Osteocyte (in vitro differentiated cells): ENCODE data around the gene RAB29. TPM values are rescaled to one million over a fixed set of nuclear protein-coding genes. Genes with fewer than 3 reads are reported as not detected.

ENCODE experiments used
- DNase-seq: peaks from one replicate; pipeline ENCODE4 v3.0.0; 2021; ENCODE audit warnings: mixed read lengths; ENCODE audit not compliant: unreplicated experiment; ENCODE audit errors: extremely low spot score
- H3K27ac Mint-ChIP-seq: one replicate; pipeline ENCODE4 v1.8.0; 2021; ENCODE audit warnings: mild to moderate bottlenecking, mixed read lengths; ENCODE audit not compliant: unreplicated experiment
- H3K27me3 Mint-ChIP-seq: one replicate; pipeline ENCODE4 v1.8.0; 2021; ENCODE audit warnings: mixed read lengths; ENCODE audit not compliant: unreplicated experiment
- H3K36me3 Mint-ChIP-seq: one replicate; pipeline ENCODE4 v1.8.0; 2021; ENCODE audit warnings: mixed read lengths; ENCODE audit not compliant: unreplicated experiment
- H3K4me1 Mint-ChIP-seq: one replicate; pipeline ENCODE4 v1.8.0; 2021; ENCODE audit warnings: mixed read lengths; ENCODE audit not compliant: unreplicated experiment
- H3K4me3 Mint-ChIP-seq: one replicate; pipeline ENCODE4 v1.8.0; 2021; ENCODE audit warnings: mild to moderate bottlenecking, moderate library complexity, mixed read lengths; ENCODE audit not compliant: unreplicated experiment
- H3K9me3 Mint-ChIP-seq: one replicate; pipeline ENCODE4 v1.8.0; 2021; ENCODE audit warnings: mixed read lengths; ENCODE audit not compliant: unreplicated experiment
- CTCF ChIP-seq: fragments of 200-600 bp; sonication (generic); IDR thresholded peaks from 2 replicates; pipeline ENCODE4 v1.5.0; 2021; ENCODE audit warnings: antibody characterized with exemption, mild to moderate bottlenecking, moderate library complexity
- total RNA-seq: library from RNA; stranded (reverse); gene quantifications from 2 replicates; pipeline ENCODE4 v1.2.1, GENCODE V29; 2021

Gene RAB29
- total RNA-seq, 1 donor from 2014 or later, result 32.0 TPM

GRCh38 chr1:205739348-205740160, 35.7 kb downstream of the RAB29 start:
- no peak for DNase-seq
- no peaks in the 10 kb centered on the region for H3K27me3 Mint-ChIP-seq
- no peaks in the 10 kb centered on the region for H3K9me3 Mint-ChIP-seq
- H3K4me1 Mint-ChIP-seq, result peaks cover 30% of the 10 kb centered on the region
- H3K36me3 Mint-ChIP-seq, result peaks cover 7% of the 10 kb centered on the region
- peak overlapping the region; percentile 74 for H3K27ac Mint-ChIP-seq
- H3K4me3 Mint-ChIP-seq, result no peak overlapping the region
- TF ChIP-seq CTCF, result peak; percentile 35

DNA sequence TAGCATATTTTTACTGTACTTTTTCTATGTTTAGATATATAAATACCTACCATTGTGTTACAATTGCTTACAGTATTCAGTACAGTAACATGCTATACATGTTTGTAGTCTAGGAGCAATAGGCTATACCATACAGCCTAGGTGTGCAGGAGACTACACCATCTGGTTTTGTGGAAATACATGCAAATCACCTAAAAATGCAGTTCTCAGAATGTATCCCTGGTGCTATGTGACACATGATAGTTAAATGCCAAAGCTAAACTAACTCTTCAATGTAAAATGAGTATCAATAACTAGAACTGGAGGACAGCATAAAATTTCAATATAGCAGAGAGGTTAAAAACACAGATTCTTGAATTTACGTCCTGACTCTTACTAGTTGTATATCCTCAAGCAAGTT, 40.1 kb downstream of the RAB29 start:
- H3K27ac Mint-ChIP-seq, result no peak overlapping the region
- TF ChIP-seq CTCF, result no peak
- no peak for DNase-seq
- H3K36me3 Mint-ChIP-seq, result peaks cover 13% of the 10 kb centered on the region
- no peak overlapping the region for H3K4me3 Mint-ChIP-seq
- H3K27me3 Mint-ChIP-seq, result no peaks in the 10 kb centered on the region
- no peaks in the 10 kb centered on the region for H3K9me3 Mint-ChIP-seq
- peaks cover 29% of the 10 kb centered on the region for H3K4me1 Mint-ChIP-seq

DNA sequence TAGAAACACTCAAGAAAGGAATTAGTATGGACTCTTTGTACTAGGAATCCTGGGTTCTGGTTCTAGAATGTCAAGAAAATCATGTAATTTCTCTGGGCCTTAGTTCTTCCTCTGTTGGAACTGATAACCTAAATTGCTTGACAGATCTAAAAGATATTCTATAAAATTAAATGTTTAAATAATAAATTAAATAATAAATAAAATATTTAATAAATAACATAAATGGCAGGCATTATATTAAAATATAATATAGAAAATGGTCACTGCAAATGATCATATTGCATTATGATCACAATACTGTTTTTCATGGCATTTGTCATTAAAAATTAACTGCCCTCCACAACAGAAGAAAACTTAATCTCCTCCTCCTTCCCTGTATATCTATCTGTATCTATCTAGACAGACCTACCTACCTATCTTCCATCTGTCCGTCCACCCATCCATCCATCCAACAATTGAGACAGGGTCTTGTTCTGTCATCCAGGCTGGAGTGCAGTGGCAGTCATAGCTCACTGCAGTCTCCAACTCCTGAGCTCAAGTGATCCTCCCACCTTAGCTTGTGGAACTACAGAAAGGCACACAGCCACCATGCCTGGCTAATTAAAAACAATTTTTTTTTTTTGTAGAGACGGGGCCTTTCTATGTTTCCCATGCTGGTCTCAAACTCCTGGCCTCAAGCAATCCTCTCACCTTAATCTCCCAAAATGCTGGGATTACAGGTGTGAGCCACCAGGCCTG, 41.7 kb downstream of the RAB29 start:
- Mint-ChIP-seq H3K27me3 (no peaks in the 10 kb centered on the region), H3K9me3 (no peaks in the 10 kb centered on the region), H3K4me1 (peaks cover 17% of the 10 kb centered on the region), H3K36me3 (peaks cover 12% of the 10 kb centered on the region), H3K4me3 (no peak overlapping the region), H3K27ac (peak overlapping the region; percentile 29)
- no peak for TF ChIP-seq CTCF
- DNase-seq, result no peak

DNA sequence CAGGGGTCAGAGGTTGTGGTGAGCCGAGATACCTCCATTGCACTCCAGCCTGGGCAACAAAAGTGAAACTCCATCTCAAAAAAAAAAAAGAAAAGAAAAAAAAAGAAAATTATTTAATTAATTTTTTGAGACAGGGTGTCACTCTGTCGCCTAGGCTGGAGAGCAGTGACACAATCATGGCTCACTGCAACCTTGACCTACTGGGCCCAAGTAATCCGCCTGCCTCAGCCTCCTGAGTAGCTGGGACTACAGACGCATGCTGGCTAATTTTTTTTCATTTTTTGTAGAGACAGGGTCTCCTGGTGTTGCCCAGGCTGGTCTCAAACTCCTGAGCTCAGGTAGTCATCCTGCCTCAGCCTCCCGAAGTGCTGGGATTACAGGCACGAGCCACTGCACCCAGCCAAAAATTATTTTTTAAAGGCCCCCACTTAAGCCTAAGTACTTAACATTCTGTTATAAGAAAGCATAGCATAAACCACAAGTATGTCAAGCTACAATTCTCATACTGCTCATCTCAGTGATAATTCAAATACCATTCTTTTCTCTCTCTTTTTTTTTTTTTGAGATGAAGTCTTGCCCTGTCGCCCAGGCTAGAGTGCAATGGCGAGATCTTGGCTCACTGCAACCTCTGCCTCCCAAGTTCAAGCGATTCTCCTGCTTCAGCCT, 45.2 kb downstream of the RAB29 start:
- H3K4me3 Mint-ChIP-seq, result no peak overlapping the region
- DNase-seq, result no peak
- H3K9me3 Mint-ChIP-seq, result no peaks in the 10 kb centered on the region
- no peaks in the 10 kb centered on the region for H3K27me3 Mint-ChIP-seq
- peaks cover 29% of the 10 kb centered on the region for H3K36me3 Mint-ChIP-seq
- no peak for TF ChIP-seq CTCF
- no peak overlapping the region for H3K27ac Mint-ChIP-seq
- peaks cover 14% of the 10 kb centered on the region for H3K4me1 Mint-ChIP-seq

DNA sequence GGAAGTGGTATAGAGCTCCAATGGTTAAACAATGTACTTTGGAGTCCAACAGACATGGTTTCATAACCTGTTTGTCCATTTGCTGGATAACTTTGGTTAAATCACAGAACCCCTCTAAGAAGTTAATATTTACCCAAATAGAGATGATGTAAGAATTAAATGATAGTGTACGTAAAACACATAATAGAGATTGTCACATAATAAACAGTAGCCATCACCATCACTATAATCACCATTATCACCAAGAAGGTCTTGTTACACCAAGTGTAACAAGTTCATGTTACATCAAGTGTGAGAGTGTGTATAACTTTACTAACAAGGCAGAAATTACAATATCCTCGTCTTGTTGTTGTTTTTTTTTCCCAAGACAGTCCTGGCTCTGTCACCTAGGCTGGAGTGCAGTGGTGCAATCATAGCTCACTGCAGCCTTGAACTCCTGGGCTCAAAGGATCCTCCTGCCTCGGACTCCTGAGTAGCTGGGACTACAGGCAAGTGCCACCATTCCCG, 48.6 kb downstream of the RAB29 start:
- Mint-ChIP-seq H3K4me3 (no peak overlapping the region), H3K9me3 (no peaks in the 10 kb centered on the region), H3K4me1 (peaks cover 5% of the 10 kb centered on the region), H3K27me3 (no peaks in the 10 kb centered on the region), H3K27ac (no peak overlapping the region), H3K36me3 (peaks cover 30% of the 10 kb centered on the region)
- no peak for DNase-seq
- TF ChIP-seq CTCF, result no peak
